Activated CD8-positive, alpha-beta memory T cell treated with anti-CD3 and anti-CD28 coated beads, Interleukin-2, amount 50 U/mL, for 4 hours (primary cell): ENCODE results near the gene TBC1D2B.
A peak's percentile ranks its signal among the peaks of the same experiment; 100 is the strongest.
"Not testable (repeated sequence)": the region's sequence is repeated elsewhere in the genome, so short reads cannot be mapped to it uniquely, and the experiment has no call there.

ENCODE experiments used
- DNase-seq: peaks from one replicate; pipeline ENCODE4 v3.0.0-alpha.2; 2020

TBC1D2B gene

DNA sequence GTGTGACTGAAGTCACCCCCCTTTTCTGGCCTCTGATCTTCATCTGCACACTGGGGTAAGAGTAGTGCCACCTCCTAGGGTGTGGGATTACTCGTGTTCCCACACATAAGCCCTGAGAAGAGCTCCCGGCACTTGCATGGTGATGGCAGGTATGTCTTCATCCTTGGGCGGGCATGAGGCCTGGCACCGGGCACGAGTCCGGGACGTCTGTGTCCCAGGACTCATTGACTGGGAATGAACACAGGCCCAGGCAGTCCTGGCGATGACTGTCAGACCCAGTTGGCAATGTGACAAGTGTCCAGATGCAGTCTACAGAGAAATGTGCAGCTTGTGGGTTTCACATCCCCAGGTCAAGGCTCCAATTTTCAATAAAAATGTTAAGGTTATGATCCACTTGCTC lies 78.9 kb downstream of the TBC1D2B start:
- no peak for DNase-seq

GRCh38 chr15:77997761-77998554 lies 79.6 kb downstream of the TBC1D2B start:
- DNase-seq = not testable (repeated sequence)

DNA sequence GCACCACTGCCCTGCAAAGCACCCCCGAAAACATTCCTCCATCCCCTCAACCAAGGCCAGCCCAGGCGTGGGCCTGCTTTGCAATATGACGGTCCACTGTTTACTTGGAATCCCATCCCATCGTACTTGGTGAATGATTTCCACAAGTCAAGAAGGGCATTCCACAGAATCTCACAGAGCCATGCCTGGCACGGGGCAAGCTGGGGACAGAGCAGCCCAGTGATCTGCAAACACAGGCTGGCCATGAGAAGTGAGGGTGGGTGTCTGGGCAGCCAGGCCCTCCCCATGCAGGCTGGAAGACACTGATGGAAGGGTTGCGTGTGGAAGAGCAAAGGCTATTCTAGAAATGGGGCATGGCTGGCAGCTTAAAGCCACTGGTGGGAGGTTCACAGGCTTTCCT lies 80.3 kb downstream of the TBC1D2B start:
- not testable (repeated sequence) for DNase-seq

GRCh38 chr15:77996713-77997171 lies 80.8 kb downstream of the TBC1D2B start:
- not testable (repeated sequence) for DNase-seq

- not testable (repeated sequence) for DNase-seq
Observed at GRCh38 chr15:77996226-77996625, 81.3 kb downstream of the TBC1D2B start.

- DNase-seq = not testable (repeated sequence)
Observed at GRCh38 chr15:77995537-77995918, 82.0 kb downstream of the TBC1D2B start.

DNA sequence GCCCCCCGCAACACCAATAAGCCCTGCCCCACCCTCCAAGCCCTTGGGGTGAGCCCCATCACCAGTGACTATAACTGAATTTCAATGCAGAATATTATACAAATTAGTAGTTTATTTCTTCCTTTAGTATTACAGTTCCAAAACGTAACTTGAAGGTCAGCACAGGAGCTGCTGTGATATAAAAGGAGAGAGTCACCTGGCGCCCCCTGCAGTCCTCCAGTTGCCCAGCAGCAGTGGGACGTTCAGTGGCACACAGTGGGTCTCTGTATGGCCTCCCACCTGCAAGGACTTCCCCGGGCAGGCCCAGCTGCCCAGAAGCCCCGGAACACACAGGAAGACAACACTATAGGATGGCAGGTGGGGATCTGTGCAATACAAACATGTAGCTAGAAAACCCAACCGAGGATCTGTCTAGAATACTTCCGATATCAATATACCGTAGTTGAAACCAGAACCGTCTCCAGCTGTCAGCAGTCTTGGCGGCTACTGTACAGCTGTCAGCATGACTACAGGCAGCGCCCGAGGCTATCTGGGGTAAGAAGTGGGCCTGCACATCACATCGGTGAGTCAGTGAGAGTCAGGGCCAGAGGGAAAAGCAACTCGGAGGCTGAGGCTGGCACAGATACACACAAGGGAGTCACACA lies 82.5 kb downstream of the TBC1D2B start:
- DNase-seq = not testable (repeated sequence)

GRCh38 chr15:77993970-77994693 lies 83.4 kb downstream of the TBC1D2B start:
- DNase-seq = peak; percentile 45

- no peak for DNase-seq
Observed at GRCh38 chr15:77993374-77993911, 84.1 kb downstream of the TBC1D2B start.

- DNase-seq = no peak
Observed at GRCh38 chr15:77992356-77993222, 84.9 kb downstream of the TBC1D2B start.

- DNase-seq = not testable (repeated sequence)
Observed at GRCh38 chr15:77991658-77992201, 85.8 kb downstream of the TBC1D2B start.

DNA sequence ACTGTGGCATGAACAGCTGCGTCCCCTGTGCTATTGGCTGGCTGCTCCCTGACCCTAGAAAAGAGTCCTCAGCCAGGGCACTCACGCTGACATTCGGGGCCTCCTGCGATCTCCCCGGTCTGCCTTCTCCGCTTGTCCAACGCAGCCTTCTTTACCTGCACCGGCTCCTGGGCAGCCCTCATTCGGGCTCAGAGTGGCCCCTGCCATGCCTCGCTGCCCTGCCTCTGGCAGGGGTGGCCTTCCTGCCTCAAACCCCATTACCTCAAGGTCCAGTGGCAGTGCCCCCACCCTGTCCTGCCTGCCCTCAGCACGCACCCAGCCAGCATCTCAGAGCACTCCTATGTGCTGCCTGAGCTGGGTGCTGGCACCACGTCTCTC lies 86.5 kb downstream of the TBC1D2B start:
- DNase-seq = no peak

GRCh38 chr15:77989296-77990143 lies 88.0 kb downstream of the TBC1D2B start:
- DNase-seq = no peak

GRCh38 chr15:77988347-77989295 lies 88.9 kb downstream of the TBC1D2B start:
- DNase-seq = no peak

- DNase-seq = not testable (repeated sequence)
Observed at GRCh38 chr15:77987765-77988136, 89.8 kb downstream of the TBC1D2B start.

DNA sequence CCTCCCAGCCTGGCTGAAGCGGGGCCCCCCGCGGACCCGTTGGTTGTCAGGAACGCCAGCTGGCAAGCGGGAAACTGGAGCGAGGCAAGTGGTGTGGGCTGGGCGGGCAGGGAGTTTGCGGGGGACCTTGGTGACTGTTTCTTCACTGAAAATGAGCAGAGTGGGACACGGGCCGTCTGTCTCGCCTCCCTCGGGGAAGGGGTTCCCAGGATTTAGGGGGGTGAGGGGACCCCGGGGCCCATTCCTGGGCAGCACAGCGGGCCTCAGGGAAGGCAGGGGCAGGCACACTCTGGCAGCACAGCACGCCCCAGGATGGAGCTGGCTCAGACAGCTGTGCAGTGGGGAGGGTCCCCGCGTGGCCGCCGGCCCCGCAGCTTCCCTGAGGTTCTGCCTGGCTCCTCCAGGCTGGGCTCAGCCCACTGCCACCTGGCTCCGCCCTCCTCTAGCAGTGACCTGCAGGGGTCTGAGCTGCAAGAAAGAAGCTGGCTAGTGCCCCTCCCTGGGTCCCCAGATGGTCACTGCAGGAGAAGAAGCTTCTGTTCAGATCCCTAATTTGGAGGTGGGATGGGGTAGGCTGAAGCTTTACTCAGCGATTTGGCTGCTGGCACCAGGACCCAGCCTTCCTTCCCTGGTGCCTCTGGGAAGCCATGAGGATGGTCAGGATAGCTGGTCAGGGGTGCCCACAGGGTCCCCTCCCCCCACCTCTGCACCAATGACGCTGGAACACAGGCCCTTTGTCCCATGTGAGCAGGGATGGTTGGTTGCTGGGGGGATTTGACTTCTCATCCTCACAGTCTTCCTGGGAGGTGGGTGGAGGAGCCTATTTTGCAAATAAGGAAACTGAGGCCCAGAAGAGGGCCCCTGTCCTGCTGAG lies 90.4 kb downstream of the TBC1D2B start:
- no peak for DNase-seq

DNA sequence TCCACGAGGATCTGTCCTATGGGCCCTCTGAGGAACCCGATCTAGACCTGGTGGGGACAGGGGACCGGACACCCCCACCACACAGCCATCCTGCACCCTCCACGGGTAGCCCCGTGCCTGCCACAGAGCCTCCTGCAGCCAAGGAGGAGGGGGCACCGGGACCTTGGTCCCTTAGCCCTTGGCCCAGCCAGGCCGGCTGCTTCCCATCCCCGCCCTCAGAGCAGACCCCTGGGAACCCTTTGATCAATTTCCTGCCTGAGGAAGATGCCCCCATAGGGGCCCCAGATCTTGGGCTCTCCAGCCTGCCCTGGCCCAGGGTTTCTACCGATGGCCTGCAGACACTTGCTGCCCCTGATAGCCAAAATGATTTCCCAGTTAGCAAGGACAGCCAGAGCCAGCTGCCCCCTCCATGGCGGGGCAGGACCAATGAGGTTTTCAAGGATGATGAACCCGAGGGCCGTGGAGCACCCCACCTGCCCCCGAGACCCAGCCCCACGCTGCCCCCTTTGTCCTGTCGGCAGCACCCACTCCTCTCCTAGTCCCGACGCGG lies 91.5 kb downstream of the TBC1D2B start:
- no peak for DNase-seq
